ENCODE data around the gene SH3PXD2A.

GRCh38 chr10:103693812-103694205, 161.6 kb downstream of the SH3PXD2A start:
- no peak for TF ChIP-seq CTCF (conservative IDR thresholded peaks at IDR 0.05)
- no peak for TF ChIP-seq ZFX (IDR thresholded peaks at IDR 0.05)

All from C4-2B (cell line).